Measurements from ENCODE around the gene JOSD2.

JOSD2 gene, protein sequence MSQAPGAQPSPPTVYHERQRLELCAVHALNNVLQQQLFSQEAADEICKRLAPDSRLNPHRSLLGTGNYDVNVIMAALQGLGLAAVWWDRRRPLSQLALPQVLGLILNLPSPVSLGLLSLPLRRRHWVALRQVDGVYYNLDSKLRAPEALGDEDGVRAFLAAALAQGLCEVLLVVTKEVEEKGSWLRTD

DNA sequence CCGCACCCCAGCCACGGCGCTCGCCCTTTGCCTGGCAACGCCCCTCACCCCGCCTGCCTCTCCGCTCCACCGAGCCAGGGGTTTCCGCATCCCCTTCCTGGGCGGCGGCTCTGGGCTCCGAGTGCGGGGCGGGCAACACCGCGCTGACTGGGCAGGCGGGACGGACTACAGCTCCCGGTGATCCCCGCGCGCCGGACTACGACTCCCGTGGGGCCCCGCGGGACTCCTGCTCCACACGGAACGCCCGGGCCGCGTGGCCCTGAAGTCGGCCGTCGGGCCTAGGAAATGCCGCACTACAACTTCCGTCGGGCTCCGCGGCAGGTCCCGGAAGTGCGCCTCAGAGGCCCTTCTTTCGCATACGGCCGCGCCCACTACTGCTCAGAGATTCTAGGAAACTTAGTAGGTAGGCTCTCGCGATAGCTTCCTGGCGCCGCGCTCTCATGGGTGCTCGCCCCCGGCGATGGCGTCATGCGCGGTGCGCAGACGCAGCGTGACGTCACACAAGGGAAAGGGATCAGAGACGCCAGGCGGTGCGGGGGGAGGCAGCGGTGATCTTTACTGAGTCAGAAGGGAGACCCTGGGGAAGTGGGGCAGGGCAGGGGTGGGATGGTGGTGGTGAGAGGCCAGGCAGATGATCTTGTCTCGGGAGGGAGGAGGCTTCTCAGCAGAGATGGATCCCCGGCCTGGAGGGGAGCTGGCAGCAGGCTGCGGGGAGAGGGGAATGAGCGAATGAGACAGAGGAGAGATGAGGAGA lies at the start of gene JOSD2:
Gene JOSD2 (minus strand): TSS at position 123 of the 754 bp plus-strand sequence. CDS start 760 bp downstream, outside the sequence.
- DNase-seq, result peak; percentile 91 to 95 (median 92)

DNA sequence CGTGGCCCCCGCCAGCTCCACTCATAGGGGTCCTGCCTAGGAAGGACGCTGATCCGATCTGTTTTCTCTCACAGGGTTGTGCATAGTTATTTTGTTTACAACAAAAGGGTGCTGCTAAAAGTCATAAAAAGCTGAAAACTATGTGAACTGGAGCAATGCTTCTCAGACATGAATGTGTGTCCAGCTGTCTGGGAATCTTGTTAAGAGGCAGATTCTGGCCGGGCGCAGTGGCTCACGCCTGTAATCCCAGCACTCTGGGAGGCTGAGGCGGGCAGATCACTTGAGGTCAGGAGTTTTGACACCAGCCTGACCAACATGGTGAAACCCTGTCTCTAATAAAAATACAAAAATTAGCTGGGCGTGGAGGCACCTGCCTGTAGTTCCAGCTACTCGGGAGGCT lies 48.6 kb upstream of the JOSD2 start:
- no peak for DNase-seq

DNA sequence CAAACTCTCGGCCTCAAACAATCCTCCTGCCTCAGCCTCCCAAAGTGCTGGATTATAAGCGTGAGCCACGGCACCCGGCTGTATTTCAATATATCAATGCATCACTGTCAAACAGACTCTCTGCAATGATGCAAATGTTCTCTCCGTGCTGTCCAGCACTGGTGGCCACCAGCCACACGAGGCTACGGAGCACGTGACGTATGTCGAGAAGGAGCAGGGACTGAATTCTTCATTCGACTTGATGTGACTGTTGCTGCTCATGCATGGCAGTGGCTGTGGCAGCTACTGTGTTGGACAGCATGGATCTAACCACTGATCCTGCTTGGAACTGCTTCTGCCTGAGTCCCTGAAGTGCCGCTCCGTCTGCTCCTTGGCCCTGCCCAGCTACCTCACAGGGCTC lies 47.5 kb upstream of the JOSD2 start:
- DNase-seq, result no peak

DNA sequence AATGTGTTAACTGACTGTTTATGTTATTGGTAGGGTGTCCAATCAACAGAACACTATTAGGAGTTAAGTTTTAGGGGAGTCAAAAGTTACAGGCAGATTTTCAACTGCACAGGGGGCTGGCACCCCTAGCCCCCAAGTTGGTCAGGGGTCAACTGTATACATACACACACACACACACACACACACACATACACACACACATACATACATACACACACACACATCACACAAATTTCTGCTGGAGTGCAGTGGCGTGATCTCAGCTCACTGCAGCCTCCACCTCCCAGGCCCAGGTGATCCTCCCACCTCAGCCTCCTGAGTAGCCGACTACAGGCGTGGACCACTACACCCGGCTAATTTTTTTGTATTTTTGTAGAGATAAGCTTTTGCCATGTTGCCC lies 47.0 kb upstream of the JOSD2 start:
- no peak for DNase-seq

DNA sequence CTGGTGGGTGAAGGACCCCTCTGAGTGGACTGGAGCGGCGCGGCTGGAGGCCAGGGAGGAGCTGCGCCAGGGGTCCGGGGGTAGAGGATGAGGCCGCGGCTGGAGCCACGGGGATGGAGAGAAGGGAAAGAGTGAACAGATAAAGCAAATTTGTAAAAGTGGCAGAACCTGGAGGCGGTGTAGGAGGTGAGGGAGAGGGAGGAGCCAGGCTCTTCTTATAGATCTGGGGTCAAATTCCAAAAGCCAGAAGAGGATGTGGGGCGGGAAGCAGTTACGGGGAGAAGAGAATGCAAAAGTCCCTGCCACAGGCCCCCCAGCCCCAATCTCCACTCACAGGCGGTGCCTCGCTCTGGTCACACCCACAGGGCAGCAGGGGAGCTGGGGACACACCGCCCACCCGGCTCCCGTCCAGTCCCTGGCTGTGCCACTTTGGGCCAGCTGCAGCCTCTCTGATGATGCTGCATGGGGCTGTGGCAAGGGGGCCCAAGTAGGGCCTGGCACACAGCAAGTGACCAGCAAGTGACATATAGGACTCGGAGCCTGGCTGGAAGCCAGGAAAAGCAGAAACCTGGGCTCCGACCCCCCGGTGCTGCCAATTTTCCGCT lies 46.1 kb upstream of the JOSD2 start:
- no peak for DNase-seq

DNA sequence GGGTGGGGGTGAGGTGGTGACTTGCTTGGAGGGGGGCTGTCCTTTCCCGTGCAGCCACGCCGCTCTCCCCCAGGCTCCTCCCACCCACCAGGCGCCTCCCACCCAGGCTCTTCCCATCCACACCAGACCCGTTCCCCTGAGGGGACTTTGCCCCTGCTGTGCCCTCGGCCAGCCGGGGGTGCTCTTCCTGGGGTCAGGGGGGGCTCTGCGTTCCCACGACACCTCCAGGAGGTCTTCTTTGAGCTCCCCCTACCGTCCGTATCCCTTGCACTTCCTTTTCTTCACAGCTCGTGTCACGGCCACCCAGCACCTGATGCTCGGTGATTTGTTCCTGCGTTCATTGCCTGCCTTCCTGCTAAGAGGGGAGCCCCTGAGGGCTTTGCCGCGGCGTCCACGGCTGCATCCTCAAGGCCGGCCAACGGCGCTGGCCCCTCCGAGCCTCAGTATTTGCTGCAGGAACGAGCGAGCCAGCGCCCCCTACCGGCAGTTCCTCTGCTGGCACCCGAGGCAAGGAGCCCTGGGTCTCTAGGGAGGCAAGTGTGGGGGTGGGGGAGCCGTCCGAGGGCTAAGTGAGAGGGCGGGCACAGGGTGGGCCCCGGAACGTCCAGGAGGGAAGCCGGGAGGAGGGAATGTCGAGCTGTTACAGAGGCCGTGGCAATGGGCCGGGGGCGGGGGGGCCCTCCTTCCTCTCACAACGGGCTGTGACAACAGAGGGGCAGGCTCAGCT lies 45.5 kb upstream of the JOSD2 start:
- peak; percentile 52 to 71 (median 62) for DNase-seq

DNA sequence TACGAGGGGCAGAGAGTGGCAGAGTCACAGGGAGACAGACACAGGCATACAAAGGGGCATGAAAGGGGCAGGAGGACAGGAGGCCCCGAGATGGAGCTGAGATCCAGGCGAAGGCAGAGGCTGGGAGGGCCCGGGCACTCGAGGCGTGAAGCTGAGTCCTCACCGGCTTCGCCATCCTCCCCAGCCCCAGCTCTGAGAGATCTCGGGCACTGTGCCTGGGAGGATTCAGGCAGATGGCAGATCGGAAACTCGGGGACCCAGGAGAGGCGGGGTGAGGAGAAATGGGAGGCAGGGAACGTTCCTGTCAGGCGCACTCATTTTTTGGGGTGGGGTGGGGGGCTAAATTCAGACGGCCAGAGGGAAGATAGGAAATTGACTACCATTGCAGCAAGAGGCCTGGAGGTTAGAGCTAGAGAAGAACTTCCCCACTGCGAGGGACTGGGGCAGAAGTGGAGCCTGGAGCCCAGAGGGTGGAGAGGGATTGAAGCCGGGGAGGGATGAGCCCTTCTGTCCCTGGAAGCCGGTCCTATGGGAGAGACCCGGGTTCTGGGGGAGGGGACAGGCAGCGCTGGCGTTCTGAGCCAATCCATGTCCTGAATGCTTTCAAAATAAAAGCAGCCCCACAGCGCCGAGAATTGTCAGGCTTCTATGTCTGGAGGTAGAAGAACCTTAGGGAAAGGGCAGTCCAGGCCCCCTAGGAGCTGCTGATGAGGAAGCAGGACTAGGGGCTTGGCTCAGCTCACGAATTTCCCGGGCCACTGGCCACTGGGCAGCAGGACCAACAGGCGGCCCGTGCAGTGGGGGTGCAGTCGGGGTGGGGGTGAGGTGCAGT lies 44.7 kb upstream of the JOSD2 start:
- DNase-seq, result no peak

DNA sequence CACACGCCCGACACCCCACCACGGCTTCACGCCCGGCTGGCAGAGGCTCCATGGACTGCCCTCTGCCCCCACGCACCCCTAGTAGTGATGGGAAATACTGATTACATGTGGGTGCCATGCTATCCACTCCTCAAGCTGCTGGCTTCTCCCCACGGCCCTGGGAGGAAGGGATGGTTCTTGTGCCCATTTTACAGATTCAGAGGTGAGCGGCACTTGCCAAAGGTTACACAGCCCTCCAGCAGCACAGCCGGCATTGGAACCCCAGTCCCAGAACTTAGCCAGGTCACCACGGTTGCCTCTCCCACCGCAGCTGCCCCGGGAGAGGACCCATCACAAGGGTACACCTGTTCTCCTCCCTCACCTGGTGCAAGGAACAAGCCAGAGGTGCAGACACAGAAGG lies 44.0 kb upstream of the JOSD2 start:
- no peak for DNase-seq

DNA sequence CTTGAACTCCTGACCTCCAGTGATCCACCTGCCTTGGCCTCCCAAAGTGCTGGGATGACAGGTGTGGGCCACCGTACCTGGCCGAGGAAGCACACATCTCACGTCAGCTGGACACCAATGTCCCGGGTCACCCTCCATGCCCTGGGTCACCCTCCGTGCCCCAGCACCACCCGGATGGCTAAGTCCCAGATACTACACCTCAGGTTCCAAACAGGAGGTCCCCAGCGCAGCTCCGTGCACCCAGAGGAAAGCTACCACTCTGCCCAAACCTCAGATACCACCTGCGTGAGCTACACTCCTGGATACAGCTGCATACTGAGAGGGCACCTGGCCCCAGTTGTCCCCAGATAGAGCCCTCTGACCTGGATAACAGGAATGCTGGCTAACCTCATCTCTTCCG lies 43.2 kb upstream of the JOSD2 start:
- DNase-seq, result no peak

DNA sequence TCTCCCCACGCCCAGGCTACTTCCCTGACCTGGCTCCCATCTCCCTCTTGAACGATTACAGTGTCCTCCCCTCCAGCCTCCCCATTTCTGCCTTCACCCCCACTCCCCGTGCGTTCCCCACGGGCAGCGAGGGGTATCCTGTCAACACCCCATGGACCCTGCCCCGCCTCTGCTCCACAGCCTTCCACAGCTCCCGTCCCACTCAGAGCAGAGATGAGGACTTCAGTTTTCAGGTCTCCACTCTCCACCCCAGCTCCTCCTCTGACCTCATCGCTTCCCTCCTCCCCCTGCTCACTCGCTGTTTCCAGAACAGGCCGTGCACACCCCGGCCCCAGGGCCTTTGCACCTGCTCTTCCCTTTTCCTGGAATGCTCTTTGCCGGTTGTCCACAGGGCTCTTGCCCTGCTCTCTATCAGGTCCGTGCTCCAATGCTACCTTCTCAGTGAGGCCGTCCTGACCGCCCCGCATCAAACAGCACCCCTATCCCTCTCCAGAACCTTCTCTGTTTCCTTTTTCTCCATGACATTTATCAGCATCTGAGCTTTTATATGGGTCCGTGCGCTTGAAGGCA lies 42.2 kb upstream of the JOSD2 start:
- no peak for DNase-seq

DNA sequence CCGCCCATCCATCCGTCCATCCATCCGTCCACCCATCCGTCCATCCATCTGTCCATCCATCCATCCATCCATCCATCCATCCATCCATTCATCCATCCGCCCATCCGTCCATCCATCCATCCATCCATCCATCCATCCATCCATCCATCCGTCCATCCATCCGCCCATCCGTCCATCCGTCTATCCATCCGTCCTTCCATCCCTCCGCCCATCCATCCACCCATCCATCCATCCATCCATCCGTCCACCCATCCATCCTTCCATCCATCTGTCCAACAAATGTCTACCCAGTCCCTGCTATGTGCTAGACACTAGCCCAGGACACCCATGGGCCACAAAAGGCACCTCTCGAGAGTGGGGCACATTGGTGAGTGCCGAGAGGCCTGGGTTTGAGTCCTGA lies 41.5 kb upstream of the JOSD2 start:
- DNase-seq, result no peak

DNA sequence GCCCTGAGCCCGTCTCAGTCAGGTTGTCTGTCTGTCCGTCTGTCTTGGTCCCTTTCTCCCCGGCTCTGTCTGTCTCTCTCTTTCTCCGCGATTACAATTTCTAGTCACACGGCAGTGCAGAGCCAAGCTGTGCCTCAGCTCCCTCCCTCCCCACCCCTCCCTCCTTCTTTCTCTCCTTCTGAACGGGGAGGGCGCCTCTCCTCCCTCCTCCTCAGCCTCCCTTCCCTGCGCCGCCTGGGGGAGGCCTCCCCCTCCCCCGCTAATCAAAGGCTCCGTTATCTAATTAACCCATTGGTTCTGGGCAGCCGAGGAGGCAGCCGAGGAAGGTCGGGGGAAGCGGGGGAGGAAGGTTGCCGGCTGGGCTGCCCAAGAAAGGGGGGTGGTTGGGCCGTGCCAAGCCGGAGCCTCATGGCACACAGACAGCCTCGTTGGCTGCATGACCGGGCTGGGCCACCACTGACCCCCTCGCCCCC lies 40.8 kb upstream of the JOSD2 start:
- no peak for DNase-seq

DNA sequence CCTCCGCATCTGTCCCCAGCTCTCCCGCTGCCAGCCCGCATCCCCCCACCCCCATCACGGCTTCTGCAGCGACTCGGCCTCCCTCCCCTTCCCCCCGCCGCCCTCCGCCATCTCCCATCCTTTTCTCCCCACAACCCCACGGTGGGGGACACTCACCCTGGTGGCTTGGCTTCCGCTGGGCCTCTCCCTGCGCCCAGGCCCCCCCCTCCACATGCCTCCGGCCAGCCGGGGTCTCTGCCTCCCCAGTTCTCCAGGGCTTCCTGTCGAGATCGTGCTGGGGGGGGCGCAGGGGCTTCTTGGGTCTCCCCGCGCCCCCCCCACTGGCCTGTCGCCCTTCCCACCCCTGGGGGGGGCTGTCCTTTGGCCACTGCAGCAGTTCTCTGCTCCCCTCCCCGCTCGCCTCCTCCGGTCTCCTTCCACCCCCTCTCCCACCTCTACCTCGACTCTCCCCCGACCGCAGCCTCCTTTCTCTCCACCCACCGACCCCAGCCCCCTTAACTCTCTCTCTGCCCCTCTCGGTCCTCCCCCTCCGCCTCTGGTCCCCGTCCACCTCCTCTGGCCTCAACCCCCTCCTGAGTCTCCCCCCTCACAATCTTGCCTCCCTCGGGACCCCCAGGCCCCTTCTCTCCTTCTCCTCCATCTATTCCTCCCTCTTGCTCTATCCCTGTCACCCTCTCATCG lies 40.2 kb upstream of the JOSD2 start:
- DNase-seq, result no peak

DNA sequence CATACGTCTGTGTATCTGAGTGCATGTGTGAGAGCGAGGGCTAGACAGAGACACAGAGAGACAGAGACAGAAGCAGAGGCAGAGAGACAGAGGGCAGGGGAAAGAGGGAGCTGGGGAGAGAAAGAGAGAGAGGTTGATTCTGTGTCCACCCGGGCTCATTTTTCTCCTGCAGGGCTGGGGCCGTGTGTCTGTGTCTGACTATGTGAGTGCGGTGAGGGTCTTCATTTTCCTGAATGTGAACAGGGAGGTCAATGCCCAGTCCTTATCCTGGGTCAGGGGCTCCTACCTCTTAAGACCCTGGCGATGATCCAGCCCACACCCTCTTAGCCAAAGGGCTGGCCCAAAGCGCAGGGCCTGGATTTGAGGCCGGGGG lies 39.6 kb upstream of the JOSD2 start:
- no peak for DNase-seq

DNA sequence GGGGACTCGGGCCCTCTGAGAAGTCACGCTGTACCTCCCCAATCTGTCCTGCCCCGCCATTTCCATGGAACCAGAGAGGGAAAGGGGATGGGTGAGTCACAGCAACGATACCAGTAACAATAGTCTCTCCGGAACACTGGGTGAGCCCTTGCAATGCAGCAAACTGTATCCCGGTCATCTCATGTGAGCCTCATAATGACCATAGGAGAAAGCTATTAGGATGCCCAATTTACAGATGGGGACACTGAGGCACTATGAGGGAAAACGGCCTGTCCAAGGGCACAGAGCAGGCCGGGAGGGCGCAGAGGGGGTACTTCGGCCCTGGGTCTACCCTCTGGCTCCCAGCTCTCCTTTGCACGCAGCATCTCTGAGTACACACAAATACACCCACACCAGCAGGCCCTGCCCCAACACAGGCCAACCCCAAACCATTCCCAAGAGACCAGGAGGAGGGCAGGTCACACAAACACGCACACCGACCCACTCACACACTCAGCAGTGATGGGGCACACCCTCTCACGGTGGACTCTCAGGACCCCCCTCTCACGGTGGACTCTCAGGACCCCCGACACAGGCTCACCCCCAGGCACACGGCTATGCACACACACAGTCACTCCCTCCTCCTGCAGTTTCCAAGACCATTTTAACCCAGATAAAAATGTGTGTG lies 39.1 kb upstream of the JOSD2 start:
- no peak for DNase-seq

DNA sequence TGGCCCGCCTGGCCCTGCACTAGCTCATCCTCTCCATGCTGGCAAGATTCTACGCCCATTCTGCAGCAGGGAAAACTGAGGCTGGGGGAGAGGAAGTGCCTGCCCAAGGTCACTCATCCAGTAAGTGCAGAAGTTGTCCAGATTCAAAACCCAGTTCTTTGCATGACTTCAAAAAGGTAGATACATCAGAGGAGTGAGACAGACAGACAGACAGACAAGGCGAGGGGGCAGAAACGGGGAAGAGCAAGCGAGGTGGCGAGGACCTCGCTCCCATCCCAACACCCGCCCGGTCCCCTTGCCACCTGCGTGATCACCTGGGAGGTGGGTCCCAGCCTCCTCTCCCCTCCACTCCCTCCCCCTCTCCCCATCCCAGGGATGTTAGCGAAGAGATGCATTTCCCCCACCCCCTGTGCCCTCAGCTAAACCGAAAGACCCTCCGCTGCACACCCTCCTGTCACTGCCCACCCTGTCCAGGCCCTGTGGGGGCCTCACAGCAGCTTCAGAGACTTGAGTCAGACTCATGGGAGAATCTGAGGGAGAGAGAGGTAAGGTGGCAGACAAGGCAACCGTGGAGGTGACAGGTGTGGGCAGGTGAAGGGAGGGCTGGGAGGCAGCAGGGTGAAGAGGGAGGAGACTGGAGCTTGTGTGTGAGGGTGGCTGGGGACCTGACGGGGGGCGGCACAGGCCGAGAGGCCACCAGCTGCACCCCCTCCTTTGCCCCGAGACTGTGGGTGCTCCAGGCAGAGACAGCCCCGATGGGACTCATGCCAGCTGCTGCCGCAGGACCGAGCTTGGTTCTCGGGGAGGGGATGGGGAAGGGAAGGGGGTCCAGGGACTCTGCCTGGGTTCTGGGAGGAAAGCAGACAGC lies 38.3 kb upstream of the JOSD2 start:
- no peak for DNase-seq

DNA sequence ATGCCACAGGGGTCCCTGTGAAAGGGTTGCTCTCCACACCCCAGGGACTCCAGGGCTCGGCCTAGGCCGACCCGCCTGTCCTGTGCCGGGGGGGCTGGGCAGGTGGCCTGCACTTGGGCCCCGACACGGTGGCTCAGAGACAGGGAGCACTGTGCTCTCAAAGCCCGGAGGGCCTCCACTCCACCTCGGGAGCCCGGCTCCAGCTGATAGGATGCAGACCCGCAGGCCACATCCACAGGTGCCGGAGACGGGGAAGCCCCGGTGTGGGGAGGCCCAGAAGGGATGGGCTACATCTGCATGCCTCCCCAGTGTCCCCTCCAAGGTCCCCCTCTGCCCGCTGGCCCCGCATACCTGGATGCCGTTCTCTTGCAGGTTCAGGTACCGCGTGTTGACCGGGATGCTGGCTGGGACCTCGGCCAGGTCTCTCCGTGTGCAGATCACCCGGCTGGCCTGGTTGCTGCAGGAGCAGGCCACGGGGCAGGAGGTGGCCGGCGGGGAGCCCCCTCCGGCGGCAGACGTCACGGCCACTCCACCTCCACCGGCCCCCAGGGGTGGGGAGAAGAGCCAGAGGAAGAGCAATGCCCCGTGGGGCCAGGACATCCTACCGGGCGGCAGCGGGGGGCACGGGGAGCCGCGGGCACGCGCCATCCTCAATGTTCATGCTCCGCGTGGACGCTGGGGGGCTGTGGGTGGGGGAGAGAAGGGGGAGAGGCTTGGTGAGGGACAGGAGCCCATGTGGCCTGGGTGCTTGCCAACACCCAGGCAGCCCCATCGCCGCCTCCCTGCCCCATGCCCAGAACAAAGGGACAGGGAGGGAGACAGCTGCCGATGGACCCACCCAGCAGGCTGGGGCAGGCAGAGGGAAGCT lies 37.4 kb upstream of the JOSD2 start:
- DNase-seq, result no peak

DNA sequence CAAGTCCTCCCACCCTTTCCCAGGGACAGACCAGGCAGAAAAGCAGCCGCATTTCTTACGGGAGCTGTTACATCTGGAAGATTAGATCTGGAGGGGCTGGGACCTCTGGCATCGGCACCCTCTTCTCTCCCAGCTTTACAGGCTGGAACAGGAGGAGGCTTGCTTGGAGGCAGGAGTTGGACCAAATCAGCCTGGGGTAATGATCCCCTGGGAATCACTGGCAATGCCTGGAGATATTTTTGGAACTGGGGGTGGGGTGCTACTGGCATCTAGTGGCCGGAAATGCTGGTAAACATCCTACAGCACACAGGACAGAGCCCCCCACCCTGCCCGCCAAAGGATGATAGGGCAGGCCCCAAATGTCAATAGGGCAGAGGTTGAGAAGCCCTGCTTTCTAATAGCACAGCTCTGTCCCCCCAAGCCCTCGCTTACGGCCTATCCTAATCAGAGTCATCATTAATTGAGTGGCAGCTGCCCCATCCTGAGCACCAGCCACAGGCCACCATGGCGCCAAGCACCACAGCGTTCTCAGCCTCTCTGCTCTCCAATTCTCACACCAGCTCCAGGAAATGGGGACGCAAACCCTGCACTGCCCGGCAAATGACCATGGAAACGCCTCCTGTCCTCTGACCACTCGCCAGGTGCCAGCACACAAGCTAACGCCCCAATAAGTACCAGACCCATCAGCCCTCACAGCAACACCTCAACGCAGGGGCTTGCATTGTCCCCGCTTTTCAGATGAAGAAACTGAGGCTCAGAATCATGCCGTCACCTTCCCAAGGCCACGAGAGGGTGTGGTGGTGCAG lies 36.6 kb upstream of the JOSD2 start:
- DNase-seq, result no peak

Data from activated naive CD4-positive, alpha-beta T cell (primary cell).